Measurements from ENCODE around the gene DIPK1C.

The DIPK1C gene

DNA sequence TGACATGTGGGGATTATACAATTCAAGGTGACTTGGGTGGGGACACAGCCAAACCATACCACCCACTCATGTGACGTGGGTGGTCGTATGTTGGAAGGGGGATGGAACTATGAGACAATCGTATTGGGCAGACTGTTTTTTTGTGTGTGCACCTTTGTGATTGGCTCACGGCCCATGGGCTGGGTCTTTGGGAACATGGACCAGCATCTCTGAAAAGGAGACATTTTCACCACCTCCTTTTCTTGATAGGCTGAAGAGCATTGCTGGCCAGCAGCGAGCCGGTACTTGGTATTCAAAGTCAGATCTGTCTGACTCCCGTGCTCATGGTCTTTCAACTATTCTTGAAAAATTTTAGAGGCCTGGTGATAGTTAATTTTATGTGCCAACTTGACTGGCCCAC, 62.1 kb downstream of the DIPK1C start:
- TF ChIP-seq, protein P1, sequence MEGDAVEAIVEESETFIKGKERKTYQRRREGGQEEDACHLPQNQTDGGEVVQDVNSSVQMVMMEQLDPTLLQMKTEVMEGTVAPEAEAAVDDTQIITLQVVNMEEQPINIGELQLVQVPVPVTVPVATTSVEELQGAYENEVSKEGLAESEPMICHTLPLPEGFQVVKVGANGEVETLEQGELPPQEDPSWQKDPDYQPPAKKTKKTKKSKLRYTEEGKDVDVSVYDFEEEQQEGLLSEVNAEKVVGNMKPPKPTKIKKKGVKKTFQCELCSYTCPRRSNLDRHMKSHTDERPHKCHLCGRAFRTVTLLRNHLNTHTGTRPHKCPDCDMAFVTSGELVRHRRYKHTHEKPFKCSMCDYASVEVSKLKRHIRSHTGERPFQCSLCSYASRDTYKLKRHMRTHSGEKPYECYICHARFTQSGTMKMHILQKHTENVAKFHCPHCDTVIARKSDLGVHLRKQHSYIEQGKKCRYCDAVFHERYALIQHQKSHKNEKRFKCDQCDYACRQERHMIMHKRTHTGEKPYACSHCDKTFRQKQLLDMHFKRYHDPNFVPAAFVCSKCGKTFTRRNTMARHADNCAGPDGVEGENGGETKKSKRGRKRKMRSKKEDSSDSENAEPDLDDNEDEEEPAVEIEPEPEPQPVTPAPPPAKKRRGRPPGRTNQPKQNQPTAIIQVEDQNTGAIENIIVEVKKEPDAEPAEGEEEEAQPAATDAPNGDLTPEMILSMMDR (IDR thresholded peaks at IDR 0.05; ENCODE audit: low read depth, low read length, missing control alignments), result no peak
- DNase-seq (ENCODE audit: low read depth), result no peak
- no peak overlapping the region for H3K4me3 ChIP-seq (ENCODE audit: low read depth, low read length)

DNA sequence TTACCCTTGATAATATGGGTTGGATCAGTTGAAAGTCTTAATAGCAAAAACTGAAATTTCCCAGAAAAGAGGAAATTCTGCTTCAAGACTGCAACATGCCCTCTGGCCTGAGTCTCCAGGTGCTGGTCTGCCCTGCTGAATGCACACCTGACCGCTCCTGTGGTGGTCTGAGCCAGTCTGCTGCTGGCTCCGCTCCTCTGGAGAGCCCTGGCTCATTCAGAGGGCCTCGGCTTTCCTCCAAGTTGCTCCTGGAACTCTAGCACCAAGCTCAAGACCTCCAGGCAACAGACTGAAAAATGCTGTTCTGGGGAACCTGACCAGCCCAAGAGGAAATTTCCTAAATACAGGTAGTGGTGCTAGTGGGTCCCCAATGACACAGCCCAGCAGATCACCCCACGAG, 64.8 kb downstream of the DIPK1C start:
- no peak overlapping the region for H3K4me3 ChIP-seq (ENCODE audit: low read depth, low read length)
- TF ChIP-seq, protein P1 (IDR thresholded peaks at IDR 0.05; ENCODE audit: low read depth, low read length, missing control alignments), result no peak
- DNase-seq (ENCODE audit: low read depth), result no peak

DNA sequence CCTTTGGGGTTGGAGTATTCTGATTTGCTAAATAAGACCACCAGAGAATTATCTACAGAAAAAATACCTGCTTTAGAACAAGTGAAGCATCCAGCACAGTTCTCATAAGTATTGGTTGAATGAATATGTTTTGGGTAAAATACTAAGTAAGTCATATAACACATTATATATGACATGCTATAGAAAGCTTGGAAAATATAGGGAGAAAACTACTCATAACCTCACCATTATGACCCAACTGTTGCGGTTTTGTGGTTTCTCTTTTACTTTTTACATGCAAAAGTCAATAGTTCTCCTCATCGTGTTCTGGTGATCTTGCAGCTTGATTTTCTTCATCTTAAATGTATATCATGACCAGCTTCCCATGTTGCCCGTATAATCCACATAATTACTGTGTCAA, 66.2 kb downstream of the DIPK1C start:
- TF ChIP-seq, protein P1 (IDR thresholded peaks at IDR 0.05; ENCODE audit: low read depth, low read length, missing control alignments), result no peak
- H3K4me3 ChIP-seq (ENCODE audit: low read depth, low read length), result no peak overlapping the region
- no peak for DNase-seq (ENCODE audit: low read depth)

DNA sequence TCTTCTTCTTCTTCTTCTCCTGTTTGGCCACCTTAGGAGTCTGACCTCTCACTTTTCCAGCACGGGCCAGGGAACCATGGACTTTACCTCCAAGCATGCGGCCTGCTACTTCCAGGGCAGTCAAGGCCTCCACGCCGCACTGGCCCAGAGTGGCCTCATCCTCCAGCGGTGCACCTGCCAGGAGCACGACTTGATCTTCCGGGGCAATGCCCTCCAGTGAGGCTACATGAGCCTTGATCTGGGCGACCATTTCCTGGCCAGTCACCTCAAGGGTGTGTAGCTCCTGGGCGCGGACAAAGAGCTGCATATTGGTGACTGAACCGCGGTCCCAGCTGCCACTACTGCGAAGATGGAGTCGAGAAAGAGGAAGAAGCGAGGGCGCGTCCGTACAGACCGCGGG, 67.1 kb downstream of the DIPK1C start:
- TF ChIP-seq, protein P1 (IDR thresholded peaks at IDR 0.05; ENCODE audit: low read depth, low read length, missing control alignments), result no peak
- no peak for DNase-seq (ENCODE audit: low read depth)
- no peak overlapping the region for H3K4me3 ChIP-seq (ENCODE audit: low read depth, low read length)

DNA sequence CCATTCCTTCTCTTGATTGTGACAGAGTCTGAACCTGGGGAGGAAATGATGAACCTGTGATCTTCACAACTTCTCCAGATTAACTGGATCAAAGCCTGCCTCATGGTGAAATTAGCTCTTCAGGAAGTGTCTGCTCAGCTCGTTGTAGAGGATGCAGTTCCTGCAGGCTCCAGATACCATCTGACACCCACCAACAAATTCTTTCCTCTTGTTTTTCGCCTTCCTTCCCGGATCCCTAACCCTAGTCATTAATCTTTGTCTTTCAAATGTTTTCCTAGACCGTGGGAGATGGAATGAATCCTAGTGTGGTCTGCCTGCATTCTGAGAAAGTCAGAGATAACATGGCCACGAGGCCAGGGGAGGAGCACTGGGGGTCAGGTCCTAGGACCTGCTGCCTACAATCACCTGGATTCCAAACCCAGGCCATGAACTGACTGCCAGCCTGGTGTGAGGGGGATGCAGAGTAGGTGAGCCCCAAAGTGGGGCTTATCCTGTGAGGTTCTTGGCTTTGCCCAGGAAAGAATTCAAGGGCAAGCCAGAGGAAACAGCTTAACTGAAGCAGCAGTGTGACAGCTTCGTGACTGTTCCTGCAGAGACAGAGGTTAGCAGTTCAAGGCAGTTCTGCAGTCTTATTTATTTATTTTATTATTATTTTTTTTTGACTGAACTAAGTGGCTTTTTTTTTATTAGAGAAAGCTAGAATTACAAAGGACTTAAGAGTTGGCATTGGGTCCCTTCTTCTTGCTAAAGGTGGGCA, 67.8 kb downstream of the DIPK1C start:
- H3K4me3 ChIP-seq (ENCODE audit: low read depth, low read length), result no peak overlapping the region
- TF ChIP-seq, protein P1 (IDR thresholded peaks at IDR 0.05; ENCODE audit: low read depth, low read length, missing control alignments), result no peak
- no peak for DNase-seq (ENCODE audit: low read depth)

DNA sequence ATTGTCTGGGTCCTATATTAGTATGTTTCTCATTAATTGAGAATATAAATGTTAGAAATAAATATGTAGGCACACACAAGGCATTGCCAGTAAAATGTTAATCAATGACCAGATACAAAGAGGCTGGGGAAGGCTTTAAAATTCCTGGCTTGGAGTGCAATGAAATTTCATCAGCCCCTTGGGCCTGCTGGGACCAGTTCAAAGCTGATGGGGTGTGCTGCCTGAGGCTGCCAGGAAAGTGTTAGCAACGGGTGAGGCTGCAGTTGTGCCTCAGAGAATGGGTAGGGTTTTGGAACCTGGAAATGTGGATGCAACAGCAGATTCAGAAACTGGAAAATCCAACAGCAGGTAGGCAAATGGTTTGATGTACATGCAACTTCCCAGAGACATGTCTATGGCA, 68.9 kb downstream of the DIPK1C start:
- no peak for DNase-seq (ENCODE audit: low read depth)
- no peak overlapping the region for H3K4me3 ChIP-seq (ENCODE audit: low read depth, low read length)
- TF ChIP-seq, protein P1 (IDR thresholded peaks at IDR 0.05; ENCODE audit: low read depth, low read length, missing control alignments), result no peak

DNA sequence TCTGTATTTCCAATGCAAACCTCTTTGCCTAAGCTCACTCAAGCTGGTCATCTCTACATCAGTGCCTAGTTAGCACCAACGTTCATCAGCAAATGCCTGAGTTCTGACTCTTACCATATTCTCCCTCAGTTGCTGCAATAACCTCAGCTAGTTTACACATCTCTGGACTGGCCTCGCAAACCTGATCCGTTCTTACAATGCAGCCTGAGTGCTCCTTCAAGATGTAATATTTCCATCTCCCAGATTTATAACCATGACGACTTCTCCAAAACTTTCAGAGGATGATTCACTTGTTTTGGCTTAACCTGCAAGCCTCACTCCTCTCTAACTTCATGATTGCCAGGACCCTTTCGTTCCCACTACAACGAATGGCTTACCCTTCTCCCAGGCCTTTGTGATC, 69.7 kb downstream of the DIPK1C start:
- TF ChIP-seq, protein P1 (IDR thresholded peaks at IDR 0.05; ENCODE audit: low read depth, low read length, missing control alignments), result no peak
- no peak overlapping the region for H3K4me3 ChIP-seq (ENCODE audit: low read depth, low read length)
- no peak for DNase-seq (ENCODE audit: low read depth)

All from GM12864 (cell line).